Inflammatory macrophage treated with lipopolysaccharide for 4 hours (primary cell): ENCODE data around the gene USF3.
A peak's percentile ranks its signal among the peaks of the same experiment; 100 is the strongest.
"Not testable (repeated sequence)": the region's sequence is repeated elsewhere in the genome, so short reads cannot be mapped to it uniquely, and the experiment has no call there.

ENCODE experiments used
- DNase-seq: peaks from one replicate; pipeline ENCODE4 v3.0.0-alpha.2; 2020

Gene USF3

GRCh38 chr3:113648524-113648923, 47.9 kb downstream of the USF3 start:
- DNase-seq: no peak

GRCh38 chr3:113643583-113643982, 52.9 kb downstream of the USF3 start:
- DNase-seq: no peak

DNA sequence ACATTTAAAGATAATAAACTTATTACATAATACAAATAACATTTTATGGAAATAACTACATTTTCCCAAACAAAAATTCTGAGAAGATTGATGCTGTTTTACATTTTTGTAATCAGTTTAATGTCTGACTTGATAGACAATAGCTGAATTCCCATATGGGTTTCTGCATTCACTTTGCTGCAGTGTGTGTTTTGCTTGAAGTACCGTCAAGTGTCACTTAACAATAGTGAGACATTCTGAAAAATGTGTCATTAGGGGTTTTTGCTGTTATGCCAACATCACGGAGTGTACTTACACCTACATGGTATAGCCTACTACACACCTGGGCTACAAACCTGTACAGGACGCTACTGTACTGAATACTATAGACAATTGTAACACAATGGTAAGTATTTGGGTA, 57.5 kb downstream of the USF3 start:
- DNase-seq: no peak

GRCh38 chr3:113637756-113638155, 58.7 kb downstream of the USF3 start:
- no peak for DNase-seq

- not testable (repeated sequence) for DNase-seq
Observed at GRCh38 chr3:113636034-113636433, 60.4 kb downstream of the USF3 start.

GRCh38 chr3:113634782-113635474, 61.5 kb downstream of the USF3 start:
- DNase-seq: no peak

GRCh38 chr3:113631573-113631972, 64.9 kb downstream of the USF3 start:
- no peak for DNase-seq

GRCh38 chr3:113630956-113631542, 65.4 kb downstream of the USF3 start:
- DNase-seq: peak; percentile 54

- no peak for DNase-seq
Observed at GRCh38 chr3:113629584-113630421, 66.6 kb downstream of the USF3 start.

DNA sequence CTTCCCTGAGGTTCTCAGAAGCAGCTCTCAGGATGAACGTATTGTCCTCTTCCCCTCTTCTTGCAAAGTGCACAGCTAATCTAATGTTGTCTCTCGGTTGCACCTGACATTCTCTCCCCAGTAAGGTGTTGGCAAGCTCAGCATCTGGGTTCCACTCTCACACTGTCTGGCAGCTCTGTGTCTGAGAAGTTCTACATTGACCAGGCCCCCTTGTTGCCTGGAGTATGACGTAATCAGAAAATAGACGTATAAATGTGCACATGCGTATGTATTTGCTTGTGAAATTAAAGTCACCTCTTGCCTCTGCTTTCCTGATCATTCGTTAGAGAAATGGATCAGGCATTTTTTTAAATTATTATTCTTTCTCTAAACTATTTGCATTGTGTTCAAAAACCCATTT, 67.7 kb downstream of the USF3 start:
- DNase-seq: no peak

GRCh38 chr3:113628316-113628715, 68.1 kb downstream of the USF3 start:
- no peak for DNase-seq

GRCh38 chr3:113626503-113627371, 69.7 kb downstream of the USF3 start:
- DNase-seq: peak; percentile 80

GRCh38 chr3:113625834-113626233, 70.6 kb downstream of the USF3 start:
- DNase-seq: peak; percentile 46

DNA sequence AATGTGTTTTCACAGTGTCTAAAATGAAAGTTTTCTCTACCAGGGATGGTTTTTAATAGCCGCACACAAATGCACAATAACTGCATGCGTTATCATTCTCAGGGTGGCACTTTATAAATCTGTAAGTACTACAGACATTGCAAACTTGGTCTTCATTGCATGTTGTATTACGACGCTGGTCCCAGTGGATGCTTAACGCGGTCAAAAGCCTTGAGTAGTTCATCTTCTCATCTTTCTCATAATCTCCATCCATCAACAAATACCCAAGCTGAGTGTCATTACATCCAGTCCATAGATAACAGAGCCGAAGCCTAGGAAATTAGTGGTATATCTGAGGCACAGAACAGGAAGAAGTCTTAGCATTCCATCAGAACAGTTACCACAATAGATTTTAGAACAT, 72.6 kb downstream of the USF3 start:
- DNase-seq: no peak

DNA sequence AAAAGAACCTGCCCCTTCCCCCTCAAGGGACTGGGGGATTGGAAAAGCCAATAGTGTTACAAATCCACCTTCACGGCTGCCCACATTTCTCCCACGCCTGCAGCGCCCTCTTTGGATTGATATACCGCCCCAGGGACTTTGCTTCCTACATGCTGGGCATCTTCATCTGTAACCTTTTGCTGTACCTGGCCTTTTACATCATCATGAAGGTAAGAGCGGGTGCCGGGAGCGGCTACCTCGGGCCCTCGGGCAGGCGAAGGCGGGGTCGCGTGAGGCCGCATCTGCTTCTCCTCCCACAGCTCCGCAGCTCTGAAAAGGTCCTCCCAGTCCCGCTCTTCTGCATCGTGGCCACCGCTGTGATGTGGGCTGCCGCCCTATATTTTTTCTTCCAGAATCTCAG, 73.1 kb downstream of the USF3 start:
- DNase-seq: no peak

GRCh38 chr3:113620091-113620490, 76.4 kb downstream of the USF3 start:
- peak; percentile 29 for DNase-seq

- no peak for DNase-seq
Observed at GRCh38 chr3:113617726-113618125, 78.7 kb downstream of the USF3 start.

- no peak for DNase-seq
Observed at GRCh38 chr3:113615976-113616375, 80.5 kb downstream of the USF3 start.

DNA sequence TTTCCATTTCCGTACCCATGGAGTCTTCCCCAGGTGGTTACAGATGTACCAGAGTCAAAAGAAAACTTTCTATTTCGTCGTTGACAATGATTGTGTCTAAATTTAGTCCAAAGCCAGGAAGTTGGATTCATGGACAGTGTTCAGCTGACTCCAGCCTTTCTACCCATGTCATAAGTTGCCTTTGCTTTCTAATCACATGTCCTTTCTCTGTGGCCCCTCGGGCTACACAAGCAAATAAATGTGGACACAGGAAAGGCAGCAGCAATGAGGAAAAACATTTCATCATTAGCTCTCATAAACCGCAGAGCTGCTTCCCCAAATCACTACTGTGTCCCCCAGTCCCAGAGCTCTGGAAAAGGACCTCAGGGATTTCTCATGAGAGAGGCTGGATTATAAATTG, 82.0 kb downstream of the USF3 start:
- peak; percentile 48 for DNase-seq

GRCh38 chr3:113607219-113607596, 89.2 kb downstream of the USF3 start:
- no peak for DNase-seq

GRCh38 chr3:113606539-113607218, 89.8 kb downstream of the USF3 start:
- no peak for DNase-seq

GRCh38 chr3:113602836-113603235, 93.6 kb downstream of the USF3 start:
- DNase-seq: no peak
